Naive thymus-derived CD4-positive, alpha-beta T cell (primary cell): ENCODE measurements around the gene GLI3. TPM values are rescaled to one million over a fixed set of nuclear protein-coding genes. Genes with fewer than 3 reads are reported as not detected.

Experiments
- ATAC-seq: fragments of 150-1000 bp; cut with Tn5 transposase; 2 replicates; pipeline ENCODE4 v1.10.0; 2021; ENCODE audit warnings: mild to moderate bottlenecking, moderate library complexity
- CTCF ChIA-PET: fragments of 350-600 bp; sonication (Branson Sonifier 250); formaldehyde crosslinking; loops from one replicate; lab custom pipeline; 2021; ENCODE audit warnings: antibody characterized with exemption; lab: Charles Lee
- POLR2A ChIA-PET: fragments of 350-600 bp; sonication (Branson Sonifier 250); formaldehyde crosslinking; loops from one replicate; lab custom pipeline; 2021; ENCODE audit warnings: antibody characterized with exemption, inconsistent platforms; lab: Charles Lee
- DNase-seq, 9 donors: peaks; one replicate each; pipeline versions ENCODE4 v3.0.0 to v3.0.0-alpha.2; 2020 to 2022; ENCODE audit warnings: mixed read lengths in 1 of 9
- H3K27ac ChIP-seq: one replicate; pipeline ENCODE4 v1.7.0; 2013; ENCODE audit warnings: mild to moderate bottlenecking, low read depth, low read length, moderate library complexity
- H3K27me3 ChIP-seq, 2 donors: one replicate each; pipeline ENCODE4 v1.7.0; 2013; ENCODE audit warnings: low read length in 2 of 2, mild to moderate bottlenecking in 2 of 2, moderate library complexity in 2 of 2; ENCODE audit not compliant: control insufficient read depth in 2 of 2, insufficient read depth in 2 of 2
- H3K36me3 ChIP-seq, 3 experiments: 1 replicate in 2 of 3; 2 replicates in 1 of 3; pipeline ENCODE4 v1.7.0; 2013; ENCODE audit warnings: low read length in 3 of 3, mild to moderate bottlenecking in 3 of 3, moderate library complexity in 1 of 3; ENCODE audit not compliant: insufficient read depth in 3 of 3, control insufficient read depth in 2 of 3
- H3K4me1 ChIP-seq, 2 donors: one replicate each; pipeline ENCODE4 v1.7.0; 2013; ENCODE audit warnings: low read length in 2 of 2, mild to moderate bottlenecking in 2 of 2, moderate library complexity in 1 of 2; ENCODE audit not compliant: control insufficient read depth in 2 of 2, insufficient read depth in 2 of 2
- H3K4me3 ChIP-seq: 2 replicates; pipeline ENCODE4 v1.7.0; 2013; ENCODE audit warnings: mild to moderate bottlenecking, low read length
- H3K9me3 ChIP-seq, 3 experiments: 1 replicate in 2 of 3; 2 replicates in 1 of 3; pipeline ENCODE4 v1.7.0; 2013; ENCODE audit warnings: low read length in 3 of 3; ENCODE audit not compliant: control insufficient read depth in 2 of 3
- H3K27ac Mint-ChIP-seq, 9 donors: one replicate each; pipeline ENCODE4 v1.8.0; 2020 to 2022; ENCODE audit warnings: mixed read lengths in 9 of 9, mild to moderate bottlenecking in 8 of 9, moderate library complexity in 5 of 9, inconsistent platforms in 2 of 9
- H3K27me3 Mint-ChIP-seq, 5 donors: one replicate each; pipeline ENCODE4 v1.8.0; 2021 to 2022; ENCODE audit warnings: mixed read lengths in 5 of 5, mild to moderate bottlenecking in 1 of 5
- H3K36me3 Mint-ChIP-seq, 5 donors: one replicate each; pipeline ENCODE4 v1.8.0; 2020 to 2022; ENCODE audit warnings: mixed read lengths in 5 of 5, mild to moderate bottlenecking in 3 of 5, inconsistent platforms in 1 of 5
- H3K4me1 Mint-ChIP-seq, 7 donors: one replicate each; pipeline ENCODE4 v1.8.0; 2020 to 2022; ENCODE audit warnings: mixed read lengths in 7 of 7, mild to moderate bottlenecking in 3 of 7, inconsistent platforms in 1 of 7
- H3K4me3 Mint-ChIP-seq, 10 donors: one replicate each; pipeline ENCODE4 v1.8.0; 2020 to 2022; ENCODE audit warnings: mild to moderate bottlenecking in 10 of 10, mixed read lengths in 10 of 10, moderate library complexity in 6 of 10, inconsistent platforms in 2 of 10
- H3K9me3 Mint-ChIP-seq, 11 donors: one replicate each; pipeline ENCODE4 v1.8.0; 2020 to 2022; ENCODE audit warnings: mixed read lengths in 11 of 11, mild to moderate bottlenecking in 4 of 11, inconsistent platforms in 1 of 11, moderate library complexity in 1 of 11
- intact Hi-C, 2 donors: fragments of 100-400 bp; cut with micrococcal nuclease; formaldehyde crosslinking; loops; one replicate each; pipeline ENCODE4 v1.15.1; 2023
- polyA plus RNA-seq, 2 donors: library from polyadenylated mRNA; unstranded; fragments of 300-500 nt; fragmentation: Illumina TruSeq; gene quantifications; one replicate each; pipeline ENCODE4 v1.2.3, GENCODE V29; 2021
- total RNA-seq, 6 experiments: library from RNA in 5 of 6; stranded (reverse) in 5 of 6; gene quantifications; 1 replicate in 5 of 6; 2 replicates in 1 of 6; pipeline ENCODE4 v1.2.3 and lab custom pipeline; 2021 to 2026

The GLI3 gene
- total and polyA plus RNA-seq, 7 experiments from 2014 or later = 0.32 to 0.95 (median 0.54) TPM; not detected in 4

GRCh38 chr7:42269161-42269560 lies 32.2 kb upstream of the GLI3 start:
- no peaks in the 10 kb centered on the region for H3K9me3 ChIP-seq
- no peak overlapping the region for H3K4me3 ChIP-seq
- POLR2A ChIA-PET = interaction anchor here (1.4 kb wide), 1 partner anchor 9 kb away, joined by 3 read pairs; no protein-coding TSS in a partner anchor
- ATAC-seq = no peak
- peak in 1 of 9 donors; percentile 33 for DNase-seq
- peaks cover 0 to 9% (median 2%) of the 10 kb centered on the region in 7 donors for H3K4me1 Mint-ChIP-seq
- H3K27ac ChIP-seq = no peak overlapping the region
- peaks cover 0 to 15% (median 9%) of the 10 kb centered on the region in 5 donors for H3K27me3 Mint-ChIP-seq
- CTCF ChIA-PET = no interaction called here
- peak overlapping the region in 1 of 10 donors; percentile 65 for H3K4me3 Mint-ChIP-seq
- H3K27ac Mint-ChIP-seq = peak overlapping the region in 3 of 9 donors; percentile 6 to 36 (median 23)
- H3K4me1 ChIP-seq = no peaks in the 10 kb centered on the region
- H3K27me3 ChIP-seq = no peaks in the 10 kb centered on the region
- H3K36me3 ChIP-seq = no peaks in the 10 kb centered on the region
- no peaks in the 10 kb centered on the region for H3K36me3 Mint-ChIP-seq
- H3K9me3 Mint-ChIP-seq = peaks cover 0 to 2% (median 0%) of the 10 kb centered on the region in 11 donors
- intact Hi-C loops = no loop called here

GRCh38 chr7:42264702-42265101 lies 27.7 kb upstream of the GLI3 start:
- intact Hi-C loops = no loop called here

GRCh38 chr7:42263971-42264370 lies 27.0 kb upstream of the GLI3 start:
- Histone ChIP-seq H3K27me3 (no peaks in the 10 kb centered on the region), H3K4me1 (no peaks in the 10 kb centered on the region), H3K9me3 (no peaks in the 10 kb centered on the region), H3K36me3 (no peaks in the 10 kb centered on the region), H3K4me3 (no peak overlapping the region), H3K27ac (no peak overlapping the region)
- H3K4me1 Mint-ChIP-seq = peaks cover 0 to 7% (median under 1%) of the 10 kb centered on the region in 7 donors
- DNase-seq = no peak
- ChIA-PET POLR2A (no interaction called here), CTCF (no interaction called here)
- H3K27me3 Mint-ChIP-seq = peaks cover 0 to 17% (median 5%) of the 10 kb centered on the region in 5 donors
- peaks cover 0 to 5% (median 0%) of the 10 kb centered on the region in 11 donors for H3K9me3 Mint-ChIP-seq
- no peak overlapping the region for H3K4me3 Mint-ChIP-seq
- no peaks in the 10 kb centered on the region for H3K36me3 Mint-ChIP-seq
- ATAC-seq = no peak
- intact Hi-C loops = no loop called here
- no peak overlapping the region for H3K27ac Mint-ChIP-seq

More at GRCh38 chr7:42264702-42265101, 27.7 kb upstream of the GLI3 start:
- H3K27ac ChIP-seq = no peak overlapping the region
- H3K4me3 ChIP-seq = no peak overlapping the region
- no peaks in the 10 kb centered on the region for H3K4me1 ChIP-seq
- H3K36me3 ChIP-seq = no peaks in the 10 kb centered on the region
- H3K27me3 ChIP-seq = no peaks in the 10 kb centered on the region
- peaks cover 0 to 9% (median 2%) of the 10 kb centered on the region in 7 donors for H3K4me1 Mint-ChIP-seq
- no peak overlapping the region for H3K27ac Mint-ChIP-seq
- peaks cover 0 to 5% (median 0%) of the 10 kb centered on the region in 11 donors for H3K9me3 Mint-ChIP-seq
- CTCF ChIA-PET = no interaction called here
- DNase-seq = no peak
- ATAC-seq = no peak
- H3K9me3 ChIP-seq = no peaks in the 10 kb centered on the region
- H3K36me3 Mint-ChIP-seq = no peaks in the 10 kb centered on the region
- H3K4me3 Mint-ChIP-seq = no peak overlapping the region
- POLR2A ChIA-PET = no interaction called here
- peaks cover 0 to 17% (median 5%) of the 10 kb centered on the region in 5 donors for H3K27me3 Mint-ChIP-seq

- H3K27ac Mint-ChIP-seq = no peak overlapping the region
Observed at GRCh38 chr7:42262964-42263363, 26.0 kb upstream of the GLI3 start.

GRCh38 chr7:42254217-42254616 lies 17.2 kb upstream of the GLI3 start:
- Histone ChIP-seq H3K27ac (no peak overlapping the region), H3K4me3 (no peak overlapping the region), H3K9me3 (no peaks in the 10 kb centered on the region), H3K4me1 (no peaks in the 10 kb centered on the region), H3K36me3 (no peaks in the 10 kb centered on the region), H3K27me3 (no peaks in the 10 kb centered on the region)
- Mint-ChIP-seq H3K4me3 (no peak overlapping the region), H3K36me3 (no peaks in the 10 kb centered on the region), H3K4me1 (no peaks in the 10 kb centered on the region), H3K27me3 (peaks cover 0 to 8% (median 0%) of the 10 kb centered on the region in 5 donors), H3K27ac (no peak overlapping the region), H3K9me3 (peaks cover 0 to 13% (median 3%) of the 10 kb centered on the region in 11 donors)
- DNase-seq (no peak), ATAC-seq (no peak)
- ChIA-PET CTCF (no interaction called here), POLR2A (no interaction called here)
- intact Hi-C loops = no loop called here

More at GRCh38 chr7:42262964-42263363, 26.0 kb upstream of the GLI3 start:
- DNase-seq (no peak), ATAC-seq (no peak)
- CTCF ChIA-PET = no interaction called here
- intact Hi-C loops = no loop called here
- Histone ChIP-seq H3K4me1 (no peaks in the 10 kb centered on the region), H3K27me3 (no peaks in the 10 kb centered on the region), H3K36me3 (no peaks in the 10 kb centered on the region), H3K9me3 (no peaks in the 10 kb centered on the region), H3K27ac (no peak overlapping the region), H3K4me3 (no peak overlapping the region)
- Mint-ChIP-seq H3K4me1 (no peaks in the 10 kb centered on the region), H3K36me3 (no peaks in the 10 kb centered on the region), H3K4me3 (no peak overlapping the region), H3K9me3 (peaks cover 0 to 8% (median 1%) of the 10 kb centered on the region in 11 donors), H3K27me3 (peaks cover 0 to 17% (median 8%) of the 10 kb centered on the region in 5 donors)
- POLR2A ChIA-PET = no interaction called here

GRCh38 chr7:42253316-42253715 lies 16.3 kb upstream of the GLI3 start:
- no peak overlapping the region for H3K4me3 Mint-ChIP-seq
- no peaks in the 10 kb centered on the region for H3K9me3 ChIP-seq
- H3K4me1 Mint-ChIP-seq = no peaks in the 10 kb centered on the region
- H3K27me3 ChIP-seq = no peaks in the 10 kb centered on the region
- peaks cover 0 to 14% (median 3%) of the 10 kb centered on the region in 11 donors for H3K9me3 Mint-ChIP-seq
- peaks cover 0 to 2% (median 0%) of the 10 kb centered on the region in 5 donors for H3K27me3 Mint-ChIP-seq
- intact Hi-C loops = no loop called here
- H3K27ac Mint-ChIP-seq = no peak overlapping the region
- no peaks in the 10 kb centered on the region for H3K36me3 ChIP-seq
- no peak for ATAC-seq
- no peaks in the 10 kb centered on the region for H3K4me1 ChIP-seq
- no peak overlapping the region for H3K4me3 ChIP-seq
- H3K36me3 Mint-ChIP-seq = no peaks in the 10 kb centered on the region
- H3K27ac ChIP-seq = no peak overlapping the region
- DNase-seq = no peak
- POLR2A ChIA-PET = no interaction called here
- CTCF ChIA-PET = no interaction called here

- Histone ChIP-seq H3K9me3 (no peaks in the 10 kb centered on the region), H3K27ac (no peak overlapping the region), H3K4me3 (no peak overlapping the region), H3K27me3 (no peaks in the 10 kb centered on the region), H3K4me1 (no peaks in the 10 kb centered on the region), H3K36me3 (no peaks in the 10 kb centered on the region)
- ATAC-seq = no peak
- no peak overlapping the region for H3K4me3 Mint-ChIP-seq
- CTCF ChIA-PET = no interaction called here
- no peak overlapping the region for H3K27ac Mint-ChIP-seq
- POLR2A ChIA-PET = no interaction called here
- H3K4me1 Mint-ChIP-seq = no peaks in the 10 kb centered on the region
- H3K27me3 Mint-ChIP-seq = peaks cover 0 to 4% (median 0%) of the 10 kb centered on the region in 5 donors
- intact Hi-C loops = no loop called here
- no peaks in the 10 kb centered on the region for H3K36me3 Mint-ChIP-seq
- DNase-seq = no peak
- peaks cover 0 to 12% (median 2%) of the 10 kb centered on the region in 11 donors for H3K9me3 Mint-ChIP-seq
Observed at GRCh38 chr7:42250411-42250810, 13.4 kb upstream of the GLI3 start.
